Epithelial cell of prostate (primary cell): ENCODE data around the gene KRT72.

Source experiments
- DNase-seq: peaks from one replicate; pipeline ENCODE4 v3.0.0-alpha.2; 2011; ENCODE audit warnings: low read depth, low spot score
- H3K27ac ChIP-seq: fragments of 450-650 bp; 2 replicates; pipeline ENCODE4 v1.5.1; 2017; ENCODE audit warnings: mild to moderate bottlenecking

The KRT72 gene

DNA sequence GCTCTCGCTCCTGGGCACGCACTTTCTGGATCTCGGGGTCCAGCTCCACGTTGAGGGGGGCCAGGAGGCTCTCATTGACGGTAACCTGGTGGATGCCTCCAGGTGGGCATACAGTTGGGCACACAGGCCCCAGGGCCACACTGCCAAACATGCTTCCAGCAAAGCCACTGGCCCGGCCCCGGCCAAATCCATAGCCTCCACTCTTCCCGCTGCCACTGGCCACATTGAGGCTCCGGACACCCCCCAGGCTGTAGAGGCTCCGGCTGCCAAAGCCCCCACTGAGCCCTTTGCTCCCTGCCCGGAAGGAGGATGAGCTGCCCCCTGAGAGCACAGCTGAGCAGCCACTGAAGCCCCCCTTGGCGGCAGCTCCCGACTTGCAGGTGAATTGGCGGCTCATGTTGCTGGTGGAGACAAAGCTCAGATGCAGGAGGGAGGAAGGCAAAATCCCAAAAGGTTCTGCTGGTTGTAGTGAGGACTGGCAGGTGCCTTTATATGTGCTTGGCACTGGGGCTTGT, 48.5 kb downstream of the KRT72 start, which contains the start of gene KRT71:
KRT71 (minus strand) TSS at position 465 of the 515 bp plus-strand sequence; CDS start at position 397, 68 bp downstream.
- no peak for DNase-seq

DNA sequence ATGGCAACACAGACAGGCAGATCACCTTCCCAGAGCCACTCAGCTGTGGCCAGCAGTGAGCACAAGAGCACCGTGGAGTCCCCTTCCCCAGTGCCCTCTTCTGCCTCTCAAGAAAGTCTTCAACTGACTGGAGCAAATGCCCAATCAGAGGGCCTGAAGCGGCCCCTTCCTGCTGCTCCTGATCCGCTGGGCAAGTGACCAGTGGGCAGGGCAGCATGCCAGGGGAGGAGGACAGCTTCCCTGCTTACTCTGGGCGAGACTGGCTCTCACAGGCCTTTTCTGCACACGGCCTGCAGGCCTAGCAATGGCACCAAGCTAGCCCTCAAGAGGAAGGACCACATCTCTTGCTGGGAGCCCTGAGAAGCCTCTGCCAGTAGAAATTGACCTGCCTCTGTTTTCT, 49.2 kb downstream of the KRT72 start:
- no peak overlapping the region for H3K27ac ChIP-seq
- no peak for DNase-seq

More for the DNA sequence above, 48.5 kb downstream of the KRT72 start, which contains the start of gene KRT71:
- no peak within 1 kb of the TSS for H3K27ac ChIP-seq

GRCh38 chr12:52551216-52551865, 49.9 kb downstream of the KRT72 start:
- DNase-seq: no peak
- no peak overlapping the region for H3K27ac ChIP-seq

- no peak for DNase-seq
- H3K27ac ChIP-seq: no peak overlapping the region
These were observed 55.1 kb downstream of the KRT72 start for GRCh38 chr12:52546126-52546525.

GRCh38 chr12:52543985-52544883, 57.0 kb downstream of the KRT72 start:
- DNase-seq: no peak

GRCh38 chr12:52542785-52543318, 58.4 kb downstream of the KRT72 start:
- no peak for DNase-seq
- no peak overlapping the region for H3K27ac ChIP-seq

More at GRCh38 chr12:52543985-52544883, 57.0 kb downstream of the KRT72 start:
- H3K27ac ChIP-seq: no peak overlapping the region

DNA sequence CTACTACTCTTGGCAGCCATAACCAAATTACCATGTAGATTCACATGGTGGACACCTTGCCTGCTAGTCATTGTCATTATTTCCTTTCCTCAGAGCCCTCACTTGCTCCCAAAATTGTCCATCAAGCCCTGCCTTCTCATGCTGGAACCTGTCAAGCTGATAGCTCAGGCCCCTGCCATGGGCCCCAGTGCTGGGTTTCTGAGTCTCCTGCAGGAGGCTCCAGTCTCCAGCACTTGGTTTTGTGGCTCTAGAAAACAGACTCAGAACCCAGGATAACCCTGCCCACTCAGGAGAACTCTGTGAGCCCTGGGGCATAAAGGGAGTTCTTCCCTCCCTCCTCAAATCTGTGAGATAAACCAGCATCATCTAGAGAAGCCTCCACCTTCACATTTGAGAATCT, 59.1 kb downstream of the KRT72 start:
- no peak overlapping the region for H3K27ac ChIP-seq
- no peak for DNase-seq

- H3K27ac ChIP-seq: no peak overlapping the region
- no peak for DNase-seq
These were observed 59.6 kb downstream of the KRT72 start for GRCh38 chr12:52541709-52542108.

DNA sequence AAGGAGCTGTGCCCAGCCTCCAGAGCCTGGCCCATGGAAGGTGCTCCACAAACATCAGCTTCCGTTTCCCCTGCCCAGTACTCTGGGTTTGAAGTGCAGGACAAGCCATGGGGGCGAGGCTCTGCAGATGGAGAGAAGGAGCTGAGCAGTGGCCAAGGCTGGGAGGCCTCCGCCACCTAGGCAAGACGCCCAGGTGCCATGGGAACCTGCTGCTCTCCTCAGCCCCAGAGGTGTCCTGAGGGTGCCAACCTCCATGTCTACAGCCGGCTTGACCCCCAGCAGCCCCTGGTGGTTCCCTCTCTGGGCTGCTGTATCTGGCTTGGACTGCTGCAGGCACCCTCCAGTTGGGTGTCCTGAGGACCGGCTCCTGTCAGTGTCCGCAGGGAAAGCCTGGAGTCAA, 60.7 kb downstream of the KRT72 start:
- H3K27ac ChIP-seq: no peak overlapping the region
- DNase-seq: no peak

- DNase-seq: no peak
- no peak overlapping the region for H3K27ac ChIP-seq
These were observed 61.5 kb downstream of the KRT72 start for GRCh38 chr12:52539821-52540173.

DNA sequence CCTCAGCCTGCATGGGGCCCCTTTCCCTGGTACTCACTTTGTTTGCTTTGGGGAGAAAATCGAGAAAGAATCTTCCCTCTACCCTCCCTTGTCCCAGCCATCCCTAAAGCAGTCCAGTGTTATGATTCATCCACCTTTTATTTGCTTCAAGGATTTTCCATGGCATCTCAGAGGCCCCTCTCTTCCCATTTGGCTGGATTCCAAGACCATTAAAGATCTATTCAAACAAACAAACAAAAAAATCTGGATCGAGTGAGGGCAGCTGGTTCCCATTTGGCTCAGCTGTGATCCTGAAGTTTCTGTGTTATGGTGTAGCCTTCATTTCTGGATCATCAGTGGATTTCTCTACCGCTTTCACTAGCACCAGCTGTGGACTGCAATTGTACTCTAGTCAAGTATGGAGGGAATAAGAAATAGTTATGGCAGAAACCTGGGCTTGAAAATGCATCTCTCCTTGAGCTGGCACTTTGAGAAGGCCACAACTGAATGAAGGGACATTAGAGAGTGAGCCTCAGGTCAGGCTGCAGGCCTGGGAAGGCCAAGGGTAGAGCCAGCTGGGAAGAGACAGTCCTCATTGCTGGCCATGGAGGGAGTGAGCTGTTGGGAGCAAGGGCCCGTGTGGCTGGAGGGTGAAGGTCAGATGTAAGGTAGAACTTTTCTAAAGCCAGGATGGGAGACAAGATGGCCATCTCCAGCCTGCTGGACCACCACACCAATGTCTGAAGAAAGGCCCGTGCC, 62.0 kb downstream of the KRT72 start:
- DNase-seq: no peak
- no peak overlapping the region for H3K27ac ChIP-seq

- no peak overlapping the region for H3K27ac ChIP-seq
- no peak for DNase-seq
These were observed 64.2 kb downstream of the KRT72 start for GRCh38 chr12:52537101-52537500.
